NCI-H2196 (cell line): ENCODE results near the gene SYNGR4.
A peak's percentile ranks its signal among the peaks of the same experiment; 100 is the strongest.

Experiments used
- DNase-seq: peaks from one replicate; lab custom pipeline; 2025; ENCODE audit not compliant: unreplicated experiment; lab: John Stamatoyannopoulos, UW

Gene SYNGR4

DNA sequence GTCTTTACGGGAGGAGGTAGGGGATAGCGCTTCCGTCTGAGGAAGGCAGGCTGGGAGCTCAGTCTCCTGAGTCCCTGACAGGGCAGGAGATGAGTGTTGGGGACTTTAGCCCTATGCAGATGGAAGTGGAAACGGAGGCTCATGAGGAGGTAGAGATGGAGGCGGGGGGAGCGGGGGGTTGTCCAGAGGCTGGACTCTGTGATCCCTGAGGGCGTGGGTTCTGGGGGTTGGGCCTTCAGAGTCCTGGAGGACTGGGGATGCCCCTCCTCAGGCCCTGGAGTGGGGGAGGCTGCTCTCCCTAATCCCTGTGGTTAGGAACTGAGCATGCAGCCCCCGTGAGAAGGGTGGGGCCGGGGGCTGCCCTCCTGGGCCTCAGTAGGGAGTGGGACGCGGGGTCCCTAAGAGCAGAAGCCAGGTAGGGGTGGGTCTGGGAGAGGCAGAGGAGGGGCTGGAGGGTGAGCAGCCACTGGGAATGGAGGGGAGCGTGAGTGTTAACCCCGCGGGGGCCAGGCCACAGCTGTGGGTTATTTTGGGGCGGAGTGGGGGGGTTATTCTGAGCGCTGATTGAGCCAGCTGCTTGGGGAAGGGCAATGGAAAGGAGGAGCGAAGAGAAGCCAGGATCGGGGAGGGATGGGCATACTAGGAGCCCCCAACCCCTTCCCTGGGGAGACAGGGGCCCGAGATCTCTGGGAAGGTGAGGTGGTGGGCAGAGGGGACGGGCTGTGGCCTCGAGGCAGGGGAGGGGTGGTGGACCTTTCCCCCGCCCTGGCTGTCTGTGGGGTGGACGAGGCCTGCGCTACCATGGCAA, 32.1 kb downstream of the SYNGR4 start:
- no peak for DNase-seq

- no peak for DNase-seq
These were observed 32.6 kb downstream of the SYNGR4 start for GRCh38 chr19:48396824-48397176.

- no peak for DNase-seq
These were observed 33.3 kb downstream of the SYNGR4 start for GRCh38 chr19:48397263-48398101.

DNA sequence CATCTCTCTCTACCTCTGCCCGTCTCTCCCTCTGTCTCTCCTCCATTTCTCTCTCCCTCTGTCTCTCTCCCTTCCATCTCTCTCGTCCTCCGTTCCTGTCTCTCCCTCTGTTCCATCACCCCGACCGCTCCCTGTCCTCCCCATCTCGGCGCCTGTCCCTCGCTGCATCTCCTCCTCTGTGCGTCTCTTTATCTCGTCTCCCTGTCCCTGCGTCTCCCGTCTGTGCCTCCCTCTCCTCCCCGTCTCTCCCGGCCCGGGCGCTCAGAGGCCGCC, 33.9 kb downstream of the SYNGR4 start:
- no peak for DNase-seq

- DNase-seq, result peak; percentile 86
These were observed 34.4 kb downstream of the SYNGR4 start for GRCh38 chr19:48398375-48399235.

DNA sequence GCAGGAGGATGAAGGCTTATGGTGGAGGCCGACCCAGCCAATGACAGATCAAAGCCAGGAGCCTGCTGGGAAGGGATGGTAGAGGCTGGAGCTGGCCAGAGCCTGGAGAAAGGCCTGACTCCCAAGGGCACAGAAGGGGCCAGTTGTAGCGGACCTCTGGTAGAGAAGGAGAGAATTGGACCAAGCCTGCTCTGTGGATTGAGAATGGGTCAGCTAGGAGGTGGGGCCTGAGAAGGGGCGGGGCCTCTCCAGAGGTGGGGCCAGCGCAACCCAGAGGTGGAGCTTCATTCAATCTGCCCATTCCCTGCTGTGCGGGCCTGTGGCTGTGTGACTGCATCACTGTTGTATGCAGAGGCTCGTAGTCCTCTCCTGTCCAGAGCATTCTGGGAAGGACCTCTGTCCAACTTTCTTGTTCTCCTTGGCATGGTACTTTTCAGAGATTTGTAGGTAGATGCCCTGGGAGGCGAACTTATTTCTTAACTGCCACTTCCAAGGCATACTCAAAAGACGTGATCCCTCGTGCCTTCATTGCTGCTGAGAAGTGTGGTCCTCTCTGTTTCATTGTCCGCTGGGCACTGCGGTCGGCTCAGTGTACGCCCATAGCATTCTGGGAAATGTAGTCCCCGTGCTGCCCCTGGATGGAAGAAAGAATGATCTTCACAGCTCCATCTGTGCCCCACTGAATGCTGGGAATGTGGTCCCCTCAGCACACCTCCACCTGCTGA, 36.0 kb downstream of the SYNGR4 start:
- peak; percentile 37 for DNase-seq

DNA sequence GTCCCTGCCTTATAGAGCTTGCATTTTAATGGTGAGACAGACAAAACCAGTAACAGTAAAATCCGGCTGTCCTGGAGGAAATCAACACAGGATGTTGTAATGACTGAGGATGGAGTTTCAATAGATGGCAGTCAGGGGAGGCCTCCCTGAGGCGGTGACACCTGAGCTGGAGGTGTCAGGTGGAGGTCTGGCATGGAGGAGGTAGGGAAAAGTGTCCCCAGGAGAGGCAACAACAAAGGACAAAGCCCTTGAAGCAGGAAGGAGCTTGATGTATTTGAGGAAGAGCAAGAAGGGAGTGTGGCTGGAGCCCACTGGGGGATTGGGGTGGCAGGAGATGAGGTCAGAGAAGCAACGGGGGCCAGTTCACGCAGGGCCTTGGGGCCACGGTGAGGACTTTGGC, 37.1 kb downstream of the SYNGR4 start:
- DNase-seq, result no peak

- peak; percentile 53 for DNase-seq
These were observed 39.4 kb downstream of the SYNGR4 start for GRCh38 chr19:48403606-48404005.

DNA sequence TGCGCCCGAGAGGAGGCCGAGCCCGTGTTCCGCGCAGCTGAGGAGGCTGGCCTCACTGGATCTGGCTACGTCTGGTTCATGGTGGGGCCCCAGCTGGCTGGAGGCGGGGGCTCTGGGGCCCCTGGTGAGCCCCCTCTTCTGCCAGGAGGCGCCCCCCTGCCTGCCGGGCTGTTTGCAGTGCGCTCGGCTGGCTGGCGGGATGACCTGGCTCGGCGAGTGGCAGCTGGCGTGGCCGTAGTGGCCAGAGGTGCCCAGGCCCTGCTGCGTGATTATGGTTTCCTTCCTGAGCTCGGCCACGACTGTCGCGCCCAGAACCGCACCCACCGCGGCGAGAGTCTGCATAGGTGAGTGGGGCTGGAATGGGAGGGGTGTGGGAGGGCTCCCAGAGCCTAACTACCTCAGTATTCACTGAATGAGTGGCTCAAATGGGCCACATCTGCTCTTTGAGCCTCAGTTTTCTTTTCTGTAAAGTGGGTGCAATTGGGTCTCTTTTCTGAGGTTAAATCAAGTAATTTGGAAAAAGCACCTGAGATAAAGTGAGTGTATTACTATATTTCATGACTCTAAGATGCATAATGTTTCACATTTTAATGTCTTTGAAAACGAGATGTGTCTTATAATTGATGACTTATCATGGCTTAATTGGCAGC, 41.0 kb downstream of the SYNGR4 start:
- DNase-seq, result no peak

- DNase-seq, result no peak
These were observed 41.7 kb downstream of the SYNGR4 start for GRCh38 chr19:48405850-48406249.

DNA sequence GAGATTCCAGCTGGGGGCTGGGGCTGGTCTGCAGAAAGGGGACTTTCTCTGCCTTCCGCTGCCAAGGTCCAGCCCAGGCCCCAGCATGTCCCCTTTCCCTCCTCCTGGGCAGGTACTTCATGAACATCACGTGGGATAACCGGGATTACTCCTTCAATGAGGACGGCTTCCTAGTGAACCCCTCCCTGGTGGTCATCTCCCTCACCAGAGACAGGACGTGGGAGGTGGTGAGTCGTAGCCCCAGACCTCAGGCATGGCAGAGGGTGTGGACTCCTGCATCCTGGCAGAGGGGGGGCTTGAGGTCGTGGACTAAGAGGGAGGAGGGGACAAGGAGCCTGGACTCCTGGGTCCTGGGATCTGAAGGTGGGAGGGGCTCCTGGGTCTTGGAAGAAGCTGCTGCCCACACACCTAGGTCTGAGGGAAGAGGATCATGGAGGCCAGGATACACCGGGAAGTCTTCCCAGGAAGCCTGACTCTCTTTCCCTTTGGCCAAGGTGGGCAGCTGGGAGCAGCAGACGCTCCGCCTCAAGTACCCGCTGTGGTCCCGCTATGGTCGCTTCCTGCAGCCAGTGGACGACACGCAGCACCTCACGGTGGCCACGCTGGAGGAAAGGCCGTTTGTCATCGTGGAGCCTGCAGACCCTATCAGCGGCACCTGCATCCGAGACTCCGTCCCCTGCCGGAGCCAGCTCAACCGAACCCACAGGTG, 49.9 kb downstream of the SYNGR4 start:
- DNase-seq, result no peak

DNA sequence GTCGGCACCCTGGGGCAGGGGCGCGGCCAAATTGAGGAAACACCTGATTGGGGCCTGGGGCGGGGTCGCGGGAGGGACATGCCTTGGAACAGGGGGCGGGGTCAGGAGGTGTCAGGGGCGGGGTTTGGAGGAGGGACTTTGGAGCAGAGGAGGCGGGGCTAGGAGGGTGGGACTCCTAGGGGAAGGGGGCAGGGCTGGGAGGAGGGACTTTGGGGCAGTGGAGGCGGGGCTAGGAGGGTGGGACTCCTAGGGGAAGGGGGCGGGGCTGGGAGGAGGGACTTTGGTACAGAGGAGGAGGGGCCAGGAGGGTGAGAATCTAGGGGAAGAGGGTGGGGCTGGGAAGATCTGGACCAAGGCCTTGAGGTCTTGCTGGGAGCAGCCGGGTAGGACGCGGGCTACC, 51.2 kb downstream of the SYNGR4 start:
- DNase-seq, result peak; percentile 60

GRCh38 chr19:48415806-48416221, 51.6 kb downstream of the SYNGR4 start:
- no peak for DNase-seq

DNA sequence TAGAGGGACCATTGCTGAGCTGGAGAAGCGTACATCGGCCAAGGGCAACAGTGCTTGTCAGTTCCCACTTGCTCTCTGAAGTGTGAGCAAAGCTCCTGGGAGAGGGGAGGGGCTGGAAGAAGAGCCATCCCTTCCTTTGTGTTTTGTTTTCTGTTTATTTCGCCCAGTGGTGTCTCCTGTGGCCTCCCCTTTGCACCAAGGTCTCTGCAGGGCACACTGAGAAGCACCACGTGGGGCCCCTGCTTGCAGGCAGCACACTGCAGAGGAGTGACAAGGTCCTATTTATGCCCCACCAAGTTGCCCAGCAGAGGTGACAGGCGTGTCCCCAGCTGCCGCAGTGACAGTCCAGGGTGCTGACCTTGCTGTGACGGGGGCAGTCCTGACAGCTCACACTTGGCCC, 53.3 kb downstream of the SYNGR4 start:
- DNase-seq, result no peak

GRCh38 chr19:48418317-48419064, 54.3 kb downstream of the SYNGR4 start:
- no peak for DNase-seq

DNA sequence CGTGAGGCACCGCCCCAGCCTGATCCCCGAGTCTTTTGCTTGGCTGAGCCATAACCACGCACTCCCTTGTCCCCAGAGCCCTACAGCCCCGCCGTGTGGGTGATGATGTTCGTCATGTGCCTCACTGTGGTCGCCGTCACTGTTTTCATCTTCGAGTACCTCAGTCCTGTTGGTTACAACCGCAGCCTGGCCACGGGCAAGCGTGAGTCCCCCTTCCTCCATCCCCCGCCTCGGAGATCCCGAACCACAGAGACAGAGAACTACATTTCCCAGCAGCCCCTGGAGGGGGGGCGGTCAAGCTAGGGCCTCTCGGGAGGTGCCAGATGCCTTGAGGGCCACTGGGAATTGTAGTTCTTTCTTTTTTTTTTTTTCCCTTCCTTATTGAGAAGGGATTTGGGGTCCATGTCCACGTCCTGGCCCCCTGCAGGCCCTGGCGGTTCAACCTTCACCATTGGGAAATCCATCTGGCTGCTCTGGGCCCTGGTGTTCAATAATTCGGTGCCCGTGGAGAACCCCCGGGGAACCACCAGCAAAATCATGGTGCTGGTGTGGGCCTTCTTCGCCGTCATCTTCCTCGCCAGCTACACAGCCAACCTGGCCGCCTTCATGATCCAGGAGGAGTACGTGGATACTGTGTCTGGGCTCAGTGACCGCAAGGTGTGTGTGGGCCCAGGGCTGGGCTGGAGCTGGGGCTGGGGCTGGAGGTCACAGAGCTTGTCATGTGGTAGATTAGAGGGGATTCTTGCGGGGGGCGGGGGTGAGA, 55.2 kb downstream of the SYNGR4 start:
- DNase-seq, result peak; percentile 36

DNA sequence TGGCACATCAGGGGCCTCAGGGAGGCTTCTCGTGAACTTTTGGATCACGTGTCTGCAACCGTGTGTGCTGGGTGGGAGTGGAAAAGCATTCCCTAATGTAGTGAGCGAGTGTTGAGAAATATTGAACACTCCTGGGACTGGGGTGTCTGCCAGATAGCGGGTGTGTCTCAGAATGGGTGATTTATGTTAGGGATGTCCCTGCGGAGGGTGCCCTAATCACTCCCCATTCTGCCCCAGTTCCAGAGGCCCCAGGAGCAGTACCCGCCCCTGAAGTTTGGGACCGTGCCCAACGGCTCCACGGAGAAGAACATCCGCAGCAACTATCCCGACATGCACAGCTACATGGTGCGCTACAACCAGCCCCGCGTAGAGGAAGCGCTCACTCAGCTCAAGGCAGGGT, 57.4 kb downstream of the SYNGR4 start:
- DNase-seq, result no peak

DNA sequence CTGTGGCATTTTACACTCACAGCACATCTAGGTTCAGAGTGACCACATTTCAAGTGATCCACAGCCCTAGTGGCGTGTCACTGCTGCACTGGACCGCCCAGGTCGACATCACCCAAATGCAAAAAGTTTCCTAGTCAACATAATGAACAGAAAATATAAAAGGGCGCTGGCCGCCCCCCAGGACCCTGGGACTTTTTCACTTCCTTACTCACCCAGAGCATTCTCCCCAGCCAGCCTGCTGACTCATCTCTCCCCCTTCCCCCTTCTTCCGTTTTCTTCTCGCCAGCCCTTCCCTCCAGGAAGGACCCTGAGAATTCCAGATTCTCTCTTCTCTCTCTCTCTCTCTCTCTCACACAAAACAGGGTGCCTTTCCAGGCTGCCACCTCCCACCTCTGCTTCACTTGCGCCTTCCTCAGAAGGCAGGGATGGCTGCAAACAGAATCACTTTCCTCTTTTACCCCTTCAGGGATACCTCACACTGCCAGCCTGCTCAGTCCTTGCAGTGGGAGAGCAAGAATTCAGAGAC, 60.6 kb downstream of the SYNGR4 start:
- DNase-seq, result no peak
